HG02938 (cell line): Measurements from ENCODE around the gene ADAMTSL5.
"Not testable (repeated sequence)": the region's sequence is repeated elsewhere in the genome, so short reads cannot be mapped to it uniquely, and the experiment has no call there.

Experiments
- ATAC-seq: cut with Tn5 transposase; IDR thresholded peaks from one replicate; pipeline ENCODE4 v1.9.1; 2021; ENCODE audit warnings: mild to moderate bottlenecking, moderate library complexity; ENCODE audit not compliant: unreplicated experiment

Gene ADAMTSL5, protein sequence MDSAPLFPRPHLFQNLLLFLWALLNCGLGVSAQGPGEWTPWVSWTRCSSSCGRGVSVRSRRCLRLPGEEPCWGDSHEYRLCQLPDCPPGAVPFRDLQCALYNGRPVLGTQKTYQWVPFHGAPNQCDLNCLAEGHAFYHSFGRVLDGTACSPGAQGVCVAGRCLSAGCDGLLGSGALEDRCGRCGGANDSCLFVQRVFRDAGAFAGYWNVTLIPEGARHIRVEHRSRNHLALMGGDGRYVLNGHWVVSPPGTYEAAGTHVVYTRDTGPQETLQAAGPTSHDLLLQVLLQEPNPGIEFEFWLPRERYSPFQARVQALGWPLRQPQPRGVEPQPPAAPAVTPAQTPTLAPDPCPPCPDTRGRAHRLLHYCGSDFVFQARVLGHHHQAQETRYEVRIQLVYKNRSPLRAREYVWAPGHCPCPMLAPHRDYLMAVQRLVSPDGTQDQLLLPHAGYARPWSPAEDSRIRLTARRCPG

DNA sequence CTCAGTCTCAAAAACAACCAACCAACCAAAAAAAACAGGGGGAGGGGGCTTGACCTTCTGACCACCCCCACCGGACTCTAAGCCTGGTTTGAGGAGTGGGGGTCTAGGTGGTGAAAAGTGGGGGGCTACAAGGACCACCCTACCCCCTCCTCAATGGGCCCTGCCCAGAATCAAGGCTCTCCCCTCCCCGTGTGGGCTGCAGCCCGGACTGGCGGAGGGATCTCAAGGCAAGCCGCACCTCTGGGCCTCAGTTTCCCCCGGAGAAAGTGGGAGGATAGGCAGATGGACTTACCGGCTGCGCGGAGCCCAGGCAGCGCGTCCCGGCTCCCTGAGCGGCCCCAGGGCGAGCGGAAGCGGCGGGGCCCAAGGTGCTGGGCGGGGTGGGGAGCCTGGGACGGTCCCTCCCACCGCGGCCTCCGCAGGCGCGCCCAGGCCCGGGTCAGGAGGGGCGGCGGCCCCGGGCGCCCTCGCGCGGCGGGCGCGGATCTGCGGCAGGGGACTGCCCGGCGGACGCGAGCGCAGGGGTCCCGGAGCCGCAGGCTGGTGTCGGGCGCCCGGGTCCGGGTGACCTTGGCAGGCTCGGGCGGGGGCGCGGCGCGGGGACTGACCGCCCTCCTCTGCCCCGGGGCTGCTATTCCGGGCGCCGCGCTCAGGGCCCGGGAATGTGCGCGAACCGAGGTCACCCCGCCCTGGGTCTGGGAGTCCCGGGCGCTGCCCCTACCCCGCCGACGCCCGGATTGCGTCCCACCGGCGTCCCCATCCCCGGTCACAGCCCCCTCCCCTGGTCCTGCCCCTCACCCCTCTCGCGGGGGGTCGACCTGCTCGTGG is at the start of gene ADAMTSL5:
Gene ADAMTSL5 (minus strand): TSS at position 349 of the 828 bp plus-strand sequence. CDS start 2,076 bp downstream, outside the sequence.
- ATAC-seq, result no peak

DNA sequence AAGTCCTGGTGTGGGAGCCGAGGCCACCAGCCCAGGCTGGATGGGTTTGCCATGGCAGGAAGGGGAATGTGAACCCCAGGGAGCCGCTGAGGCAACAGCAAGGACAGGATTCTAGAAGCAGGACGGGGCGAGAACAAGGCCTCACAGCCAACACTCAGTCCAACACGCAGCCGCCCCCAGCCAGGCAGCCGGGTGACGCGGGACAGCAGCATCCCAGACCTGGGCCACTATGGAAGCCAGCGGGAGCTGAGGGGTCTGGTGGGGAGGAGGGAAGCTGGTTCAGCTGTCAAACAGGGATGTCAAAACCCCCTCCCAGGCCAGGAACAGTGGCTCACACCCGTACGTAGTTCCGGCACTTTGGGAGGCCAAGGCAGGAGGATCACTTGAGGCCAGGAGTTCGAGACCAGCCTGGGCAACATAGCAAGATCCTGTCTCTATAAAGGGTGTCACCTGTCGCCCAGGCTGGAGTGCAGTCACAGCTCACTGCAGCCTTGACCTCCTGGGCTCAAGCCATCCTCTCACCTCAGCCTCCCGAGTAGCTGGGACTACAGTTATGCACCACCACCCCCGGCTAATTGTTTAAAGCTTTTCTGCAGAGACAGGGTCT is 48.5 kb upstream of the ADAMTSL5 start:
- no peak for ATAC-seq

DNA sequence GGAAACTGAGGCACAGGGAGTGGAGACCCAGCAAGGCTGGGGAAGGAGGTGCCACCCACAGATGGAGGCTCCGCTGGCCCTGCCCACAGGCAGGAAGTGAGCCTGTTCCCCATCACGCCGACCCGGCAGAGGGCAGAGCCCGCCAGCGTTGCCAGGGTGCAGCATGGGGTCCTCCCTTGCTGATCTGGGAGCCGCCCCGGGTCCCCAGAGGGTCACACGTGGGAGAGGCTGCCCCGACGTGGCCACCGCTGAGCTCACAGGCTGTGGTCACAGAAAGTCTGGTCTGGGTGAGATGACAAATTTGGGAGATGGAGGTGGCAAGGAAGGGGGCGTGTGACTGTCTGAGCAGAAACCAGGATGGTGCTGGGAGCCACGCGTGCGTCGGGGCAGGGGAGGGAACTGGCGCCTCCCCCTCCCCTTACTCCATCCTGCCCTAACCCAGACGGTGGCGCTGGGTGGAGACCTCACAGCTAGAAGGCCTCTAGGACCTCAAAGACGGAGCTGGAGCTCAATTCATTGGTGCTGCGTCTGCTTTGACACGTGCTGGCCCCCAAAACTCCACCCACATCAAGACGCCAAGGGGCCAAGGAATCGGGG is 47.6 kb upstream of the ADAMTSL5 start:
- ATAC-seq, result no peak

DNA sequence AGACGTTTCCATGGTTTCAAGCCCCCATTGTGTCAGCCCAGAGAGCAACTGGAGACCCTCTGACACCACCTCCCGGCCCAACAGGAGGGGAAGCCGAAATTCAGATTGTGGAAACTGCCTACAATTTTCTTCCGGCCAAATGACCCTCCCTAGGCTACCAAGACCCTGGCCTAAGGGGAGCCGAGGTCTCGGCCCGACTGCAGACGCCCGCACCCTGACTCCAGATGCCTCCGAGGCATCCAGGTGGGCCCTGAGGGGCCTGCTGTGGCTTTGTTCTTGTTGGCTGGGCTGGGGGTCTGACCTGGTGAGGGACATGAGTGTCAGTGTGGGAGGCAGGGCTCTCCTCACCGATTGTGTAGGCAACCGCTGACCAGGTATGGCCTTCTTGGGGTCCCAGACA is 45.7 kb upstream of the ADAMTSL5 start:
- no peak for ATAC-seq

DNA sequence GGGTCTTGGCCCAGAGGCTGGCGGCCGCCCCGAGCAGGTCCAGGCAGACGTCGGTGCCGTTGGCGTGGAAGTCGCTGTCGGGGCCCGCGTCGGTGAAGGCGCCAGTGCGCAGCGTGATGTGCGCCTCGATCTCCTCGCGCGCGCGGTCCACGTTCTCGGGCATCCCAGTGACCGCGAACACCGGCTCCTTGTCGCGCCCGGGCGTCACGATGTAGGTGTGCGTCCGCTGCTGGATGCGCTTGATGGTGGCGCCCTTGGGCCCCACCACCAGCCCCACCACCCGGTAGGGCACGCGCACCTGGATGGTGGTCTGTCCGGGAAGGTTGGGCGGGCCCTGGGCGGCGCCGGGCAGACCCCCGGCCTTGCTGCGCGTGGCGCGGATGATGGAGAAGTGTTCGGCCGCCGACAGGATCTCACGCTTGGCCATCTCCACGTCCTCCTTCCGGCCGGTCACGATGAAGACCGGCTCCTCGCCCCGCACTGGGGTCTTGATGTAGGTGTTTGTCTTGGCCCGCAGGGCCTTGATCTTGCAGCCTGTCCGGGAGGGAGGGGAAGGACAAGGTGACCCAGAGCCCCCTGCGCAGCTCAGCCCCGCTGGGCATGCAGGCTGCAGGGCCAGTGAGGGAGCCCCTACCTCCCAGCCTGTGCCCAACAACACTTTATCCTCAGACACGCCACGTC is 43.7 kb upstream of the ADAMTSL5 start:
- ATAC-seq, result no peak

DNA sequence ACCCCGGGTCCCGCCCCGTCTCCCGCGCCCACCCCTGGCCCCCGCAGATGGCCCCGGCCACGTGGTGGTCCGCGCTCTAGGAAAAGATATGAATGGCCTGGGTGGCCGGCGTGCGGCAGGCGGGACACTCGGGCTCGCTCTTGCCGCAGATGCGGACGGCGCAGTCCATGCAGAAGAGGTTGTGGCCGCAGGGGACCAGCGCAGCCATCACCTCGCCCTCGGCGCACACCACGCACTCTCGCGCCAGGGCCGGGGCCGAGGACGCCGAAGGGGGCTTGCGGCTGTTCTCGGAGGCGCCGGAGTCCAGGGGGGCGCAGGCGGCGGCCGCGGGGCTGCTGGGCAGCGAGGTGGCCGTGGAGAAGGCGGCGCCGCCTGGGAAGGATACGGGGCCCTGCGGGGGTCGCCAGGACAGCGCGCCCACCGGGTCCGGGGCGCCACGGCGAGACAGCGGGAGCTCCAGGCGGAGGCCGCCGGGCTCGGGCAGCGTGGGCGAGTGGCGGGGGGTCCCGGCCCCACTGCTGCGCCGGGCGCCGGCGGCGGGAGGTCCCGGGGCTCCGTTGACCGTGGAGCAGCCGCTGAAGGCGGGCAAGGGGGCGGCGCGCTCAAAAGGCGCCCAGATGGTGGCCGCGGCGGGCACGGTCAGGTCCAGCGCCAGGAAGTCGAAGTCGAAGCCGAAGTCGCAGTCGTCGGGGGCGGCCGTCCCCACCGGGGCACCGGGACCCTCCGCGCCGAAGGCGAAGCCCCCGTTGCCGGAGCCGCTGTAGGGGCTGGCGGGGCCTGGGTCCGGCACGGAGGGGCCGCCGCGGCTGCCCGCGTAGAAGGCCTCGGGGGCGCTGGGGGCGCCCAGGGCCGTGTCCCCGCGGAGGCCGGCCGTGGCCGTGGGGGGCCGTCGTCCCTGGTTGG is 42.9 kb upstream of the ADAMTSL5 start:
- no peak for ATAC-seq

DNA sequence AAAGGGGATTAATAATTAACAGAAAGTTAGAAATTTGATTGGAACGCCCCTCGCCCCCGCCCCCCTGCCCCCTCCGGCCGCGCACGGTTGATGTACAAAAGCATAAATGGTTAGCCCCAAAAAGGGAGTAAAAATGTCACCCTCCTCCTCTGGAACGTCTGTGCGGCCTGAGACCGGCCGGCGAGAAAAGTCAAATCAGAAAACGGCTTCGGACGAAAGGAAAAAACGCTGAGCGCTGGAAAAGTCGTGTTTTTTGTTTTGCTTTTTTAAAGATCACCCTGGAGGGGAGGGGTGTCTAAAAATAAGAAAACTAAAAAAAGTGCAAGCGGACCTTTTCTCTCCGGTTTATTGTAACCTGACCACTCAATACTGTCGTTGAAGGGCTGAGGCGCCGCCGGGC is 42.1 kb upstream of the ADAMTSL5 start:
- no peak for ATAC-seq

DNA sequence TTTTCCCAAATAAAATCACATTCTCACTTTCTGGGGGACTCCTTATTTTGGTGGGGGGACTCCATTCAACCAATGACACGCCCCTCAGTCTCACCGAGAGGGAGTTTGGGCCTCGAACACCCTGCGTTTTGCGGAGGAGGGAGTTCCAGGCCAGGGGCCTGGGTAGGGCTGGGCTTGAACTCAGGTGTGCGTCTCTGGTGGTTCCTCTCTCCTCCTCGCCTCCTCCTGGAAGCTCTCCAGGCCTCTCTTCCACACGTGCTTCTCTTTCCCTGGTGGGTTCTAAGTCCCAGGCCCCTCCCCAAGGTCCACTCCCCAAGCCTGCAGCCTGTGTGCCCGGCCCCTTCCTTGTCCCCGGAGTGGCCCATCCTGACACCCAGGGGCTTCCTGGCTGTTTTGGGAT is 40.6 kb upstream of the ADAMTSL5 start:
- ATAC-seq, result no peak

DNA sequence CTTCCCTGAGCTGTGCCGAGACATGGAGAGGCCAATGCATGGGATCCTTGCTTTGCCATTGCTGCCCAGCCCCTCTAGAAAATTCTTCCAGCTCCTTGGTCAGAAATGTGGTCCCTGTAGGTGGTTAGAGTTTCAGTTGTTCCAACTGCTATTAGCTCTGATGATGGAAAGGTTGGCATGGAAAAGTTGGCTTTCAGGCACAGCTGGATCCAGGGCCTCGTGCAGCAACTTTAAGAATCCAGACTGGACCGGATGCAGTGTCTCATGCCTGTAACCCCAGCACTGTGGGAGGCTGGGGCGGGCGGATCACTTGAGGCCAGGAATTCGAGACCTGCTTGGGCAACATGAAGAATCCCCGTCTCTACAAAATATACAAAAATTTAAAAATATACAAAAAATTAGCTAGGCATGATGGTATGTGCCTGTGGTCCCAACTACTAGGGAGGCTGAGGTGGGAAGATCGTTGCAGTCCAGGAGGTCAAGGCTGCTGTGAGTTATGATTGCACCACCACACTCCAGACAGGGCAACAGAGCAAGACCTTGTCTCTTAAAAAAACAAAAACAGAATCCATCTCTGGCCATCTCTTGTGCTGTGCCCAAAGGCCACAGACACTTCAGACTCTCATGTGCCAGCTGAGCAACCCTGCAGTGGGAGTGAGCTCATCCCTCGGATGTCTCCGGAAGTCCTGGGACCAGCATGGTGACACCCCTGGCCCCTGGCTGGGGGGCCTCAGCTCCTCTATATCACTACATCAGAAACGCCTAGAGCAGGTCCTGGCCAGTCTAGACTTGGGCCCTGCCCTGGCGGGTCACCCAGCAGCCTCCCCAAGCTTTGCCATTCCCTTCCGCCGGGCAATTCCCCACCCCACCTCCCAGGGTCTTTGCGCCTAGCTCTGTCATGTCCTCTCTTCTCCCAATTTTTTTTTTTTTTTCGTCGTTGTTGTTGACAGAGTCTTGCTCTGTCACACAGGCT is 38.5 kb upstream of the ADAMTSL5 start:
- no peak for ATAC-seq

DNA sequence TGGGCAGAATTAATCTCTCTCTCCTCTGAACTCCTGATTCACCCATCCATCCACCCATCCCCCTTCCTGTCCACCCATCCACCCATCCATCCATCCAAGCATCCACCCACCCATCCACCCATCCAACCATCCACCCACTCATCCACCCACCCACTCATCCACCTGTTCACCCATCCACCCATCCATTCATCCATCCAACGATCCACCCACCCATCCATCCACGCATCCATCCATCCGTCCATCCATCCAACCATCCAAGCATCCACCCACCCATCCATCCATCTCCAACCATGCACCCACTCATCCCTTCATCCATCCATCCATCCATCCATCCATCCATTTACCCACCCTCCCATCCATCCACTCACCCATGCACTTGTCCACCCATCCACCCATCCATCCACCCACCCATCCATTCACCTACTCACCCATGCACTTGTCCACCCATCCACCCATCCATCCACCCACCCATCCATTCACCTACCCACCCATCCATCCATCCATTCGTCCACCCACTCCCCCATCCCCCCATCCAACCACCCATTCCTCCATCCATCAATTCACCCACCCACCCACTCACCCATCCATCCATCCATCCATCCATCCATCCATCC is 36.6 kb upstream of the ADAMTSL5 start:
- no peak for ATAC-seq

DNA sequence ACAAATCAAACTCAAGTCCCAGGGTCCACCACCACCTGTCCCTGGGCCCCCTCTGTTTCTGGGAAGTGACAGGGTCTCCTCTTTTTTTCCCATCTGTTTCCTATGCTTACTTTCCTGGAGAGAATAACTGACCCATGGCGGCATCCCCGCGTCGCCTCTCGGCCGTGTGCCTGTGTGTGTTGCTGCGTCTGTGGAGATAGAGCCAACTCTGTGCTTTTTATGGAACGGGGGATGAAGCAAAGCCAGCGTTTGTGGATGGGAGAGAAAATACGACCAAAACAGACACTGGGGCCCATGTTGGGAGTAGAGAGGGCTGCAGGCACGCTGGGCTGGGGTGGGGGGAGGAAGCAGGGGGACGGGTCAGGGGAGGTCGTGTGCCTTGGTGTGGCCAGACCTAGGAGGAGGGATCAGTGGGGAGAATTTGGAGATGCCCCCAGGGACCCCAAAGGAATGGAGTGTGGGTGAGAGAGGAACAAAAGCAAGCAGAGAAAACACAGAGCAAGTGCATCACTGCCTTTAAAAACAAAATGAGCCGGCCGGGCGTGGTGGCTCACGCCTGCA is 27.6 kb upstream of the ADAMTSL5 start:
- ATAC-seq, result no peak

DNA sequence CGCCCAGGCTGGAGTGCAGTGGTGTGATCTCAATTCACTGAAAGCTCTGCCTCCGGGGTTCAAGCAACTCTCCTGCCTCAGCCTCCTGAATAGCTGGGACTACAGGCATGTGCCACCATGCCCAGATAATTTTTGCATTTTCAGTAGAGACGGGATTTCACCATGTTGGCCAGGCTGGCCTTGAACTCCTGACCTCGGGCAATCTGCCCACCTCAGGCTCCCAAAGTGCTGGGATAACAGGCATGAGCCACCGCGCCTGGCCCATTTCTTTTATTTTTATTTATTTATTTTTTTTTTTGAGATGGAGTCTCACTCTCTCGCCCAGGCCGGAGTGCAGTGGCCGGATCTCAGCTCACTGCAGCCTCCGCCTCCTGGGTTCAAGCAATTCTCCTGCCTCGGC is 26.9 kb upstream of the ADAMTSL5 start:
- not testable (repeated sequence) for ATAC-seq

DNA sequence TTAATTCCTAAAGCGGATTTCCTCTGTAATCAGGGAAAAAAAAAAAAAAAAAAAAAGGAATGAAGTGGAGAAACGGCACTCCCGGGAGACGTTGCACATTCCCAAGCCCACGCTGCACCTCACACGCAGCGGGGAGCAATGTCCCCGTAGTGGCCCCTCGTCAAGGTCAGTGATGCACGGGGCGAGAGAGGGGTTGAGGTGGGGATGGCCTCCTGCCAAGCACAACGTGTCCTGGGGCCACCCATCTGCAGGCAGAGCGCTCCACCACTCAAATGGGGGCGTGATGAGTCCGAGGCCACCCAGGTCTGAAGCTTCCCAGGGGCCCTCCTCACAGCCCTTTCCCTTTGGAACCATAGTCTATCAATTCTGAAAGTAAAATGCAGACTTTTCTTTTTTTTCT is 26.2 kb upstream of the ADAMTSL5 start:
- no peak for ATAC-seq

DNA sequence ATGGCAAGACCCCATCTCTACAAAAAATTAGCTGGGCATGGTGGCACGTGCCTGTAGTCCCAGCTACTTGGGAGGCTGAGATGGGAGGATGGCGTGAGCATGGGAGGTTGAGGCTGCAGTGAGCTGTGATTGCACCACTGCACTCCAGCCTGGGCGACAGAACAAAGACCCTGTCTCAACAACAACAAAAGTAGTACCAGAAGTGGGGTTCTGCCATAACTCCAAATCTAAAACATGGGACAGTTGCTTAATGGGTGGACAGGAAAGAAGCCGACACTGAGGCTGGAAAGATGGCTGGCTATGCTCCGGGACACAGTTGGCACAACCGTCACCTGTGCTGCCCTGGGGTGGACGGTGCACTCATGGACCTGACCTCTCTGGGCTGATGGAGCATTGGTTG is 22.9 kb upstream of the ADAMTSL5 start:
- ATAC-seq, result not testable (repeated sequence)

DNA sequence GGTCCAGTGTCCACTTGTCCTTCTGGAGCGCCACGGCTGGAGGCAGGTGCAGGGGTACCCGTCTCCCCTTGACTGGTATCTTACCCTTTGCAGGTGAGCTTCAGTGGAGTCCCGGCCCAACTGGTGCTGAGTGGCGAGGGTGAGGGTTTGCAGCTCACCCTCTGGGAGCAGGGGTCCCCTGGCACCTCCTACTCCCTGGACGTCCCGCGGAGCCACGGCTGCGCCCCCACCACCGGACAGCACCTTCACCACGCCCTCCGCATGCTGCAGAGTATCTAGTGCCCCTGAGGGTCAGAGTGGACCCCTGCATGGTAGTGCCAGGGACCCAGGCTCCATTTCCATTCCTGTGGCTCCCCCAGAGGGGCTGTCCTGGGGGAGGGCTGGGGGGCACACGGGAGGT is 22.2 kb upstream of the ADAMTSL5 start:
- no peak for ATAC-seq

DNA sequence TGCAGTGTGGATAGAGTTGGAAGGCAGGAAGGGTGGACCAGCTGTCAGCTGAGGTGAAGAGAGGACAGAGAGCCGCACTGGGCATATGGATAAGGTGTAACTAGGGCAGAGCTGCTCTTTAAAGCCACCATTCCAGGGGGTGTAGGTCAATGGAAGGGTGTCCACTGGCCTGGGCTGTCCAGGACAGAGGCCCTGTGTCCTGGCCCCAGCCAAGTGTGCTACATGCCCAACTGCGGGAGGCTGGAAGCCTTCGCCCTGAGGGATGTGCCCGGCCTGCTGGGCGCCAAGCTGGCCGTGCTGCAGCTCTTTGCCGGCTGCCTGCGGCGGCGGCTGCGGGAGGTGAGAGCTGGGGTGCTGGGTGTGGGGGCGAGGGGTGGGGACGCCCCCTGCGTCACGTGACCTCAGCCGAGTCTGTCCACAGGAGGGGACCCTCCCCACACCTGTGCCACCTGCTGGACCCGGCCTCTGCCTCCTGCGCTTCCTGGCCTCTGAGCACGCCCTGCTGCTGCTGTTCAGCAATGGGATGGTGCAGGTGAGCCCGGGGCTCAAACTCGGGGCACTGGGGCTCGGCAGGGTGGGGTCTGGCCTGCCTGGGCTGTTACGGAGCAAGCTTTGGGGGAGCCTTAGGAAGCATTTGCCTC is 20.8 kb upstream of the ADAMTSL5 start:
- ATAC-seq, result no peak

DNA sequence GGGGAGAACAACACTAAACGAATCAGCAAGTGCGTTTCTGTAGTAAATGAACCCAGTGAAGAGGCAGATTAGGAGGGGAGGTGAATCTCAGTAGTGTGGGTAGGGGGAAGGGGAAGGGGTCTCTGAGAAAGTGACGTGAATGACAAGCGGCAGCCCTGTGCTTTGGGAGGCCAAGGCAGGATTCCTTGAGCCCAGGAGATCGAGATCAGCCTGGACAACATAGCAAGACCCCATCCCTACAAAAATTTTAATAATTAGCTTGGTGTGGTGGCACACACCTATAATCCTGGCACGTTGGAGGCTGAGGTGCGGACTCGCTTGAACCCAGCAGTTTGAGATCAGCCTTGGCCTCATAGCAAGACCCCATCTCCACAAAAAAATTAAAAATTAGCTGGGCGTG is 19.2 kb upstream of the ADAMTSL5 start:
- ATAC-seq, result no peak
